NCI-H226 (cell line): ENCODE results near the gene RND1.
A peak's percentile ranks its signal among the peaks of the same experiment; 100 is the strongest.
"Not testable (repeated sequence)": the region's sequence is repeated elsewhere in the genome, so short reads cannot be mapped to it uniquely, and the experiment has no call there.

Experiments
- DNase-seq: peaks from one replicate; pipeline ENCODE4 v3.0.0-alpha.2; 2015

RND1 gene

GRCh38 chr12:48866052-48866711 lies 512 bp upstream of the RND1 start:
- no peak for DNase-seq

GRCh38 chr12:48863291-48863690 lies 2.4 kb downstream of the RND1 start:
- DNase-seq = no peak

DNA sequence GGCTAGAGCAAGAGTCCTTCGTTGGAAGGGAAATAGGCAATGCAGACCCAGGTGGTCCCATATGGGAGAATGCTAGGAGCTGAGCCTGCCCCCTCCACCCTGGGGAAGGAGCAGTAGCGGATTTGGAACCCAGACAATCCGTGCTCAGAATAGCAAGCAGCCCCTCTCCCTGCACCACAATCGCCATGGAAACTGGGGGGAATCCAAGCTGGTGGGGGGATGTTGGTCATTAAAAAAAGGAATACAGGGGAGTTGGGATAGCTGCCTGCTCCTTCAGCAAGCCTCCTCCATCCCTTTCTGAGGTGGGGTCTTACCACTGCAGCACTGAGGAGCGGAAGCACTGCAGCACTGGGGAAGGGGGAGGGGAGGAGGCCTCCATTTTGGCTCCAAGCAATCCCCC lies 2.9 kb downstream of the RND1 start:
- DNase-seq = no peak

GRCh38 chr12:48861111-48861510 lies 4.6 kb downstream of the RND1 start:
- no peak for DNase-seq

GRCh38 chr12:48860236-48860635 lies 5.4 kb downstream of the RND1 start:
- not testable (repeated sequence) for DNase-seq

GRCh38 chr12:48859607-48860006 lies 6.1 kb downstream of the RND1 start:
- DNase-seq = no peak

GRCh38 chr12:48858043-48858442 lies 7.6 kb downstream of the RND1 start:
- no peak for DNase-seq

DNA sequence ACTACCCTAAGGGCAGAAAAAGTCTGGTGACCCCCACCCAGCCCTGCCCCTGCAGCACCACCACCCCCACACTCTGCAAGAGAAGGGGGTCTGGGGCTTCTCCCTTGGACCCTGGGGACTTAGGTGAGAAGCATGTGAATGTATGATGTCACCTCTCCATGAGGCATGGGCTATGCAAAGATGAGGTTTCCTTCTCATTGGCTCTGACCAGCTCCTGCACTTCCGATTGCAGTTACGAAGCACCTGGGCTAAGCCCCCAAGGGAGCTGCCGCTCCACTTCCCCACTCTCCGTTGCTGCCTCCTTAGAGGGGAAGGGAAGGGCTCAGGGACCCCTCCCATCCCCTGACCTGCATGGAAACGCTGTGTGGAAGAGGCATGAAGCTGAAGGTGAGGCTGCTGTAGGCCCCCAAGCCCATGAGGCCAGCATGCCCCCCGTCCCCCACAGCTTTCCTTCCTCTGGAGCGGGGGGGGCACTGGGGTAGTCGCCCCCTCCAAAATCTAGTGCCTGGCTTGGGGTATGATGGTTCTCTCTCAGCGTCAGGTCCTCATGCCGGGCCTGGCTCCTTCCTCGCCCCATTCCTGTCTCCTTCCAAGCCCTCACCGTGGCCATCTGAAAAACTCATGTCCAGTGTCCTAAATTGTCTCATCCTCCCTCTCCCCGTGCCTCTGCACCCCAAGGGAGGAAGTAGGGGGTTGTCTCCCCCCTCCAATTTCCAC lies 8.2 kb downstream of the RND1 start:
- DNase-seq = no peak

DNA sequence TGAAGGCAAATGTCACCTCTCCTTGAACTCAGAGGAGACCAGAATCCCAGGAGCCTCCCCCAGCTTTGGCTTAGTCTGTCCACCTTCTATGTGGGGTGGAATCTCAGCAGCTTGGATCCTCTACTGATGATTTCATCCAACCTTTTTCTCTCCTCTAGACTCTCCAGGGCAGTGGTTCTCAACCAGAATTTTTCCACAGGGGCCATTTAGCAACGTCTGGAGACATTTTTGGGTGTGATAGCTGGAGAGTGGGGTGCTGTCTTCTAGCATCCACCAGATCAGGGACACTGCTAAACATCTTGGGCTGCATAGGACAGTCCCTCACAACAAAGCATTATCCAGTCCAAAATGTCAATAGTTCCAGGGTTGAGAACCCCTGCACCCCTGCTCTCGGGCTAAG lies 9.3 kb downstream of the RND1 start:
- DNase-seq = no peak

GRCh38 chr12:48854932-48855331 lies 10.7 kb downstream of the RND1 start:
- DNase-seq = not testable (repeated sequence)

GRCh38 chr12:48854488-48854887 lies 11.2 kb downstream of the RND1 start:
- no peak for DNase-seq

DNA sequence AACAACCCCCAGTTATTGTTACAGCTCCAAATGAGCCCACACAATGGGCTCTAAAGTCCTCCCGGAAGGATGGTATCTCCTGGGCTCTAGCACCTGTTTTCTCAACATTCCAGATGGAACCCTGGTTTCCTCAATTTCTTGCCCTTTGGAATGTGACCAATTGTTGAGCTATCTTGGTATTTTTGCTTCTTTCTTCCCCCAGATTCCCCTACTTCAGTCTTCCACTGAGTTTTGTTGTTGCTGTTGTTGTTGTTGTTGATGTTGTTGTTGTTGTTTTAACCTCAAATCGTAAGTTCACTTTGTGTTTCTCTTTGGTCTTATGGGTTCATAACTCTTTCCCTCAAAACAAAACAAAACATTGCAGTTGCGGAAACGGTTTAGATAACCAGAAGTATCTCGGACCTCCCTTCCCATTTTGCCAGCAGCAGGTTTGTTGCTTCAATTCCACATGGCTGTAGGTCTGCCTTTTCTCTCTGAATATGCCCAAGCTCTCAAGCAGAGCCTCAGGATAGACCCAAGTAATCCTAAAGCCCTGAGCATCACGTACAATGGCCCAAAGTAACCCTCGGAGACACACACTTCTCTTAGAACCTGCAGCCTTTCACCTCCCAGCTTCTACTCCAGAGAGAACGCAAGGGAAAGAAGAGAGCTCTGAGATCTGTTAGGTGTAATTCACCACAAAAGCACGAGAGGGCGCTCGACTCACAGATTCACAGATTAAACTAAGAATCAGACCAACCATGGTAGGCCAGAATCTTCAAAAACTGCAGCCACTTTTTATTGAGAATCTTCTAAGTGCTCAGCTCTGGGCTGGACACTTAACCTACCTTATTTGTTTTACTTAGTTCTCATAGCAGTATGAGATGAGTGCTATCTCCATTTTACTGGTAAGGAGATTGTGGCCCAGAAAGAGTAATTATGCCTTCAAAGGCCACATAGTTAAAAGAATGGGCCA lies 12.7 kb downstream of the RND1 start:
- DNase-seq = peak; percentile 78

DNA sequence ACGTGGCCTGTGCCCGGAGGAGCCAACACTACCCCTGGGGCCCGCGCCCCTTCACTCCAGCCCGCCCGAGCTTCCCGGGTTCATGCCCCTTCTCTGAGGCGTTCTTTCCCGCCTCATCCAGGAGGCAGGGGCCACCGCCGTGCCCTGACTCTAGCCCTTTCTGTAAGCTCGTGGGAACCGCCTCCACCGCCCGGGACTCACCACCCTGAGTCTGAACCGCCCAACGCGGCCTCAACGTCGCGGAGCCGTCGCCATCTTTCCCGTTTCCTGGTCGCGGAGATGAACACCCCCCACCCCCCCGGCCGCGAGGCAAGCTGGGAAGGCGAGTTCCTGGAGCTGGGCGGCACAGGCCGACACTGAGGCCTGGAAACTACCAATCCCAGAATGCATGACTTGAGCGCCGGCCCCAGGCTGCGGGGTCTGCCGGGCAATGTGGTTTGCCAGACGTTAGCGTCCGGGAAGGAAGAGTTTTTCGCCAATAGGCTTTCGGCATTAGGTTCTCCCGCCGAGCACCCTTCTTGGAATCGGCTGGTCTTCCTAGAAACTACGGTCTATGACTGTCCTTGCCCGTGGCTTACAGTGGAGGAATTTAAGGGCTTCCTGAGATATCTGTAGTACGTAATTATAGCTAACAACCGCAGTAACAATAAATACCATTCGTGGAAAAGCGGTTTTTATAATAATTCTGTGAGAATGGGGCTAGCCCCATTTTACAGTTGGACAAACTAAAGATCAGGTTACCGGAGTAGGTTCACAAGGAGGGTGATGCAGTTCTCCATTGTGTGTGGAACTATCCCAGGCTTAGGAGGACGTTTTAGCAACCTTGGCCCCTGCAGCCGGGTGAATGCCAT lies 13.6 kb downstream of the RND1 start, which contains the start of gene DDX23:
TSS of gene DDX23 (minus strand) at position 281 of the 851 bp plus-strand sequence. CDS start 6,381 bp downstream, outside the sequence.
- peak; percentile 100 for DNase-seq

DNA sequence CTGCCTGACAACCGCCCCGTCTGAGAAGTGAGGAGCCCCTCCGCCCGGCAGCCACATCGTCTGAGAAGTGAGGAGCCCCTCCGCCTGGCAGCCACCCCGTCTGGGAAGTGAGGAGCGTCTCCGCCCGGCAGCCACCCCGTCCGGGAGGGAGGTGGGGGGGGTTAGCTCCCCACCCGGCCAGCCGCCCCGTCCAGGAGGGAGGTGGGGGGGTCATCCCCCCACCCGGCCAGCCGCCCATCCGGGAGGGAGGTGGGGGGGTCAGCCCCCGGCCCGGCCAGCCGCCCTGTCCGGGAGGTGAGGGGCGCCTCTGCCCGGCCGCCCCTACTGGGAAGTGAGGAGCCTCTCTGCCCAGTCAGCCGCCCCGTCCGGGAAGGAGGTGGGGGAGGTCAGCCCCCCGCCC lies 23.6 kb downstream of the RND1 start:
- DNase-seq = not testable (repeated sequence)

DNA sequence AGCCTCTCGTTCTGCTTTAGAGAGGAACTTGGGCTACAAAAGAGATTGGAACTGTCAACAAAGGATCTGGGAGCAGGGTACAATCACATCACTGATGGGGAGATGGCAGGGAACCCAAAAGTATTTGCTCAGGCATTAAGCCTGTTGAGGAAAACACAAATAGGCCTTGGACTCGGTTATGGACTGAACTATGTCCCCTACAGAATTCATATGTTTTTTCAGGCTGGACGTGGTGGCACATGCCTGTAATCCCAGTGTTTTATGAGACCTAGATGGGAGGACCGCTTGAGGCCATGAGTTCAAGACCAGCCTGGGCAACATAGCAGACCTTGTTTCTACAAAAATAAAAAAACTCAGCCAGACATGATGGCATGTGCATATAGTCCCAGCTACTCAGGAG lies 27.6 kb downstream of the RND1 start:
- DNase-seq = no peak

- DNase-seq = no peak
Measured at GRCh38 chr12:48832321-48833060, 33.2 kb downstream of the RND1 start.

DNA sequence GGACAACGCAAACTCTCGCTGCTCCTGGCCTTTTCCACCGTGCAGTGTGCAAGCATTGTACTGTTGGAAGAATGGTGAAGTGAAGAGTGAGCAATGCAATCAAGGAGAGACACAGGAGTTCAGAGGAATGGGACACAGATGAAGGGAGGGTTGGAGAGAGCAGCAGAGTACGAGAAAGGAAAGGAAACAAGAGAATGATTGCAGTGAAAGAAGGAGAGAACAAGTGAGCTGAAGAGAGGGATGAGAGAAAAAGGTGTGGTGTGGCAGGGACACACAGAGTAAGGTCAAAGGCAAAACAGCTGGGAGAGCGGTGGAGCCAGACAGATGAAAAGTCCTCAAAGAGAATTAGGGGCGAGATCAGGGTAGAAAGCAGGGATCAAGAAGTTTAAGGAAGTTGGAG lies 34.4 kb downstream of the RND1 start:
- DNase-seq = no peak

GRCh38 chr12:48828841-48829575 lies 36.7 kb downstream of the RND1 start:
- no peak for DNase-seq

- DNase-seq = no peak
Measured at GRCh38 chr12:48828293-48828692, 37.4 kb downstream of the RND1 start.

- DNase-seq = no peak
Measured at GRCh38 chr12:48827513-48828096, 38.1 kb downstream of the RND1 start.

GRCh38 chr12:48827026-48827425 lies 38.6 kb downstream of the RND1 start:
- no peak for DNase-seq
